HepG2 (cell line): ENCODE results near the gene TOM1L2. TPM values are rescaled to one million over a fixed set of nuclear protein-coding genes. Genes with fewer than 3 reads are reported as not detected.

ENCODE experiments used
- ATF2 ChIP-seq: sonication (generic); formaldehyde crosslinking; IDR thresholded peaks from 2 replicates; pipeline ENCODE4 v1.4.0; 2020; ENCODE audit warnings: missing genetic modification reagents
- BATF2 ChIP-seq: sonication (generic); formaldehyde crosslinking; IDR thresholded peaks from 2 replicates; pipeline ENCODE4 v1.8.0; 2022; ENCODE audit warnings: mild to moderate bottlenecking, missing genetic modification reagents, moderate library complexity
- CC2D1A ChIP-seq: sonication (generic); formaldehyde crosslinking; IDR thresholded peaks from 2 replicates; pipeline ENCODE4 v1.8.1; 2023; ENCODE audit warnings: mild to moderate bottlenecking, missing genetic modification reagents
- EZH2 ChIP-seq: conservative IDR thresholded peaks from 2 replicates; pipeline ENCODE4 v1.6.1; 2012; ENCODE audit warnings: mild to moderate bottlenecking, low read depth, low read length, moderate library complexity
- GATAD2A ChIP-seq: IDR thresholded peaks from 2 replicates; pipeline ENCODE4 v1.6.1; 2016
- HOMEZ ChIP-seq: IDR thresholded peaks from 2 replicates; pipeline ENCODE4 v1.6.1; 2016; ENCODE audit warnings: low read depth
- NKX3-1 ChIP-seq: sonication (generic); formaldehyde crosslinking; IDR thresholded peaks from 2 replicates; pipeline ENCODE4 v1.5.0; 2020; ENCODE audit warnings: missing genetic modification reagents
- TOPORS ChIP-seq: sonication (generic); formaldehyde crosslinking; IDR thresholded peaks from 2 replicates; pipeline ENCODE4 v1.8.0; 2023; ENCODE audit warnings: mild to moderate bottlenecking, missing genetic modification reagents
- TSC22D2 ChIP-seq: sonication (generic); formaldehyde crosslinking; IDR thresholded peaks from 2 replicates; pipeline ENCODE4 v1.5.1; 2020; ENCODE audit warnings: missing genetic modification reagents, mild to moderate bottlenecking, borderline replicate concordance
- ZBTB2 ChIP-seq: sonication (generic); formaldehyde crosslinking; IDR thresholded peaks from 2 replicates; pipeline ENCODE4 v1.8.0; 2022; ENCODE audit warnings: low read depth, missing genetic modification reagents
- ZFP41 ChIP-seq: sonication (generic); formaldehyde crosslinking; IDR thresholded peaks from 2 replicates; pipeline ENCODE4 v1.4.0; 2020; ENCODE audit warnings: mild to moderate bottlenecking, missing genetic modification reagents, borderline replicate concordance
- ZNF776 ChIP-seq: sonication (generic); formaldehyde crosslinking; IDR thresholded peaks from 2 replicates; pipeline ENCODE4 v1.4.0; 2020; ENCODE audit warnings: mild to moderate bottlenecking, missing genetic modification reagents
- ZNF790 ChIP-seq: sonication (generic); formaldehyde crosslinking; IDR thresholded peaks from 2 replicates; pipeline ENCODE4 v1.8.0; 2022; ENCODE audit warnings: missing genetic modification reagents, mild to moderate bottlenecking, borderline replicate concordance
- polyA plus RNA-seq, 8 experiments: library from polyadenylated mRNA; depleted of rRNA in 3 of 8; stranded (reverse) in 7 of 8; unstranded in 1 of 8; fragments of >200 nt; fragmentation: Illumina TruSeq in 4 of 8; extraction: Trizol in 4 of 8; gene quantifications; 2 replicates each; pipeline versions ENCODE4 v1.2.1 to v1.2.3, GENCODE V29; 2011 to 2016; ENCODE audit warnings: low read depth in 4 of 8, missing spikeins in 1 of 8, mixed read lengths in 1 of 8; ENCODE audit not compliant: insufficient read depth in 1 of 8
- total RNA-seq, 5 experiments: library from RNA; depleted of rRNA; stranded (reverse); fragments of >200 nt; fragmentation: Illumina TruSeq; extraction: Trizol; gene quantifications; 2 replicates each; pipeline ENCODE4 v1.2.3, GENCODE V29; 2016; ENCODE audit warnings: low read depth in 1 of 5

TOM1L2 gene
- total and polyA plus RNA-seq, 2 of the 13 experiments (the other 11 are each of a cell fraction or from before 2014, with no cell fraction given) = 4.7 to 7.4 TPM

- no peak for TF ChIP-seq ZBTB2 (CRISPR knock-in tag)
- TF ChIP-seq ATF2 = no peak
- no peak for TF ChIP-seq TSC22D2
- no peak for TF ChIP-seq GATAD2A (CRISPR knock-in tag)
- no peak for TF ChIP-seq CC2D1A
- no peak for TF ChIP-seq ZFP41 (CRISPR knock-in tag)
- no peak for TF ChIP-seq TOPORS (CRISPR knock-in tag)
- no peak for TF ChIP-seq ZNF776 (CRISPR knock-in tag)
- TF ChIP-seq NKX3-1 (CRISPR knock-in tag) = no peak
- TF ChIP-seq BATF2 (CRISPR knock-in tag) = no peak
- TF ChIP-seq HOMEZ (CRISPR knock-in tag) = no peak
- no peak for TF ChIP-seq EZH2
- TF ChIP-seq ZNF790 (CRISPR knock-in tag) = no peak
- TF ChIP-seq, all 625 proteins: peak for 0
Measured at GRCh38 chr17:18008496-18009268, 36.5 kb upstream of the TOM1L2 start (continued).
